ENCODE measurements around the gene DNAH5.

Gene DNAH5

DNA sequence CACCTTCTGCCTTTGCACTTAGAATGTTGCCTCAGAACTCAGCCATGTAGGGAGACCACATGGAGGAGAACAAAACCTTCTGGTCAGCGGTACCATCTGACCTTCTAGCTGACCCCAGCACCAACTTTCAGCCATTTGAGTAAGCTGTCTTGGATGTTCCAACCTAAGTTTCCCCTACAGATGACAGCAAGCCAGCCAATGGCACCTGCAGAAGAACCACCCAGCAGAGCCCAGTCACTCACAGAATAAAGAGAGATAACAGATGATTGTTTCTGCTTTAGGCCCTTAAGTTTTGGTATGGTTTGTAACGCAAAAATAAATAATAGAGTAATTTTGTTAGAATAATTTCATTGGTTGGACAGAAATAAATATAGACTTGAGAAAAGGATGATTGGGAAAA, 10.4 kb downstream of the DNAH5 start:
- no peak for DNase-seq

DNA sequence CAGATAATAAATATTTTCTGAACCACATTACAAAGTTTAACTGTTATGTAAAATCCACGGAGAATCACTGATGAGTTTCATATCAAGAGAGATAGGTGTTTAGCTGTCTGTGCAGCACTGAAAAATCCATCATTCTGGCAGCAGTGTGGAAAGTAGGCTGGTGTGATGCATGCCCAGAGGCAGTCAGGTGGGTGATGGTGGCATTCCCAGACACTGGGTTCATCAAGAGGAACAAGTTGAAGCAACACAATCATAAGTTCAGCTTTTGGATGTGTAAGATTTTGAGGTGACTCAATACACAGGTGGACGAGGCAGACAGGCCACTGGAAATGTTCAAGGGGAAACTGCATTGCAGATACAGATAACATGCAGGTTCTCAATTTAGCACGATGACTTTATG, 11.9 kb downstream of the DNAH5 start:
- DNase-seq, result no peak

DNA sequence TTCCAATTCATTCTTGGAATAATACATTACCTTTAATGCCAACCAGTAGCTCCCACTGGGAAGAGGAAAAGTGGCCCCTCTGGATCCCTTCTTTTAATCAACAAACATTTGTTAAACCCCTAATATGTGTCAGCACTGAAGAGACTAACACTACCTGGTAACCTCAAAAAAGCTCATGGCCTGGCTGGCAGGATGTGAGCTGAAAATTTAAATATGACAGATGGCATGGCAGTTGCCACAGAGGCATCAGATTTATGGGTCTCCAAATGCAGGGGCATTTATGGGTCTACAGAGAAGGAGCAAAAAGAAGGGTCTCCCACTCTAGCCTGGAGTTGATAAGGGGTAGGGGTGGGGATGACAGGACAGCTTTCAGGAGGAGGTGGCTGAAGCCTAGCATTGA, 12.5 kb downstream of the DNAH5 start:
- no peak for DNase-seq

DNA sequence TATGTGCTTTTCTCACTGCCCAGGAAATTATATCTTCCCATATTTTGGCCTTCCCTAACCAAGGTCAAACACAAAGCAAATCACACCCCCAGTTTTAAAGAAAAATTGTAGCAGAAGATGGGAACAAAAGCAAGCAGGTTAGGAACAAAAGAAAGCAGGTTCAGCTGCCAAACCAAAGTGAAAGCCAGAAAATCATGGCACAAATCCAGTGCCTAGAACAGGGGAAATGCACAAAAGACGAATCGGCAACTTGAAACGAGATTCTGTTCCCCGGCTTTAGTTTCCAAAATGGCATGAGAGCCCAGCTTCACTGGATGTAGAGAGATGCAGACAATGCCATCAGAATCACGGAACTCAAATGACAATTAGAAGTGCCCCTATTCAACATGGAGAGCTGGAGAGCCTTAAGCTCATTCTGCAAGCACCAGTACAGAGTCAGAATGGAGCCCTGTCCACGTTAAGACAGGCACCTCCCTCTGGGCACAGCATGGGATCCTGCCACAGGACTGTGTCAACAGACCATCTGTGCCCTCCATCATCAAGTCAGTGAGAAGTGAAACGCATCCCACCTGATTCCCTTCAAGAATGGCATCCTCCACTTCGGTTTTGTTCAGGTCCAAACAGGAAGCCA, 13.8 kb downstream of the DNAH5 start:
- DNase-seq, result peak; percentile 29

DNA sequence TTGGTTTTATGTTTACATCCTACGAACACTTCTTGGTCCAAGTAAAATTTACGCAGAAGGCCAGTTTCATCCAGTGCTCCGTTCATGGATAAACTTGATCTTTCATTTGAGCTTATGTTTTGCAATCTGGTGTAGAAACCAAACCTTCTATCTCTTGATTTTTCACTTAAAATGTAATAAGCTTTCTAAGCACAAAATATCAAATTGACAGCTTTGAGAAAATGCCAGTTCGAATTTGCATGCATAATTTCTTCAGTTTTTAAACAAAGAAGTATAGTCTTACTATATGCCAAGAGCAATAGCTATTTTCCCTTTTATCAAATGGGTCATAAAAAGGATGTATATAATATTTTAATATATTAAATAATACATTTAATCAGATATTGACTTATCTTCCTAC, 17.8 kb downstream of the DNAH5 start:
- no peak for DNase-seq

DNA sequence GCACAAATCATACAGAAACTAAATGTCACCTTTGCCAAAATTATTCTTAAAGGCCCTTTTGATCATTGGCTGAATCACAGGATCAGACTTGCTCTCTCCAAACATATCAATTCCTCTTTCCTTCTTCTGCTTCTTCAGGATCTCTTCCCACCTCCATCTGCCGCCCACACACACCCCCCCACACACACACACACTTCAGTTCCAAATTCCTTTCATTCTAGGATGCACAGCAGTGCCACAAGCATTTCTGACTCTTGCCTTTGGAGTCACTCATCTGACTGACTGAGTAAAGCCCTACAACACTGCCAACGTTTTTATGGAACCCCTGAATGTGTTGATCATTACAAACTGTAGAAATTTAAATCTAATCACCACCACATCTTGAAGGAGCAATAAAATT, 22.9 kb downstream of the DNAH5 start:
- DNase-seq, result no peak

DNA sequence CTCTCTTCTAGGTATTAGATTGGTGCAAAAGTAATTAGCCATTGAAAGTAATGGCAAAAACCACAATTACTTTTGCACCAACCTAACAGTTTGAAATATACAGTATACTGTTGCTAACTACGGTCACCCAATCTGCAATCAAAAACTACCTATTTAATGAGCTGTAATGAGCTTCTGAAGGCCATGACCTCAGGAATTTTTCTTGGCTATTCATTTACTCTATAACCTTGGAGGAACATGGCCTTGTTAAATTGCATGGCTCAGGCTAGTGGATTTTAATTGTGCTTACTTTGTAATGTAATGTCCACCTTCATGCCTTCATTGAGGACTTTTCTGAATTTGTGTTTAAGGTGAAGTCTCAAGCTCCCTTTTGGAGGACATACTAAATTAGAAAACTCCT, 24.7 kb downstream of the DNAH5 start:
- DNase-seq, result no peak

DNA sequence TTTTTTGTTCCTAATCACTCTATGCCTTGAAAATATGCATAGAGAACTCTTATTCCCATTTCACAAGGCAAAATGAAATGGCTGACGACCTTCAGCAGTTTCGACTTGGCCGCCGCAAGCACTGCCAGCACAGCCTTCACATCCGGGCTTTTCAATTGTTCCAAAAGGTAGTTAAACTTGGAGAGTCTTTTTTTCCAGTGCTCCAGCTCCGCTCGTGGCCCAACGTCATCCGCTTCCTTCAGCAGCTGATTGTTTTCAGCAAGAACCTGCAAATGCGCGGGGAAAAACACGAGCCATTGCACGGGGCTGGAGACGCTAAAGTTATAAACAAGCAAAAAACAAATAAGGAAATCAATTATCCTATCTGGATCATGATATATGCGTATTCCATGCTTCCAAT, 25.4 kb downstream of the DNAH5 start:
- DNase-seq, result no peak

DNA sequence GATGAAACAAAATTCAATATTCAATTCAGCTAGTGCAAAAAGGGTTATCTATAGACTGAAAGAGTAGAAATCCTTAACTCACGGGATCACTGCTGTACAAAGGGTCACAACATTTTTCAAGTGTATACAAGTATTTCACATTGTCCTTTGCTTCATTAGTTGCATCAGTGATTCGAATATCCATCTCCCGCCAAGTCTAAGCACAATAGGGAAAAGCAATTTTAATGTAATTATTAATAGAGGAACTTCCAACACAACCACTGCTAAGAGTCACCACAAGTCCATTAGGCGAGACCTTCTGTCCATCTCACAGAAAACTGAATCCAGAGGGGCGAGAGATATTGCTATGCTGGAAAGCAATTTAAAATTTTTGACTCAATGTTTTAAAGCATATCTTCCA, 27.4 kb downstream of the DNAH5 start:
- DNase-seq, result no peak

DNA sequence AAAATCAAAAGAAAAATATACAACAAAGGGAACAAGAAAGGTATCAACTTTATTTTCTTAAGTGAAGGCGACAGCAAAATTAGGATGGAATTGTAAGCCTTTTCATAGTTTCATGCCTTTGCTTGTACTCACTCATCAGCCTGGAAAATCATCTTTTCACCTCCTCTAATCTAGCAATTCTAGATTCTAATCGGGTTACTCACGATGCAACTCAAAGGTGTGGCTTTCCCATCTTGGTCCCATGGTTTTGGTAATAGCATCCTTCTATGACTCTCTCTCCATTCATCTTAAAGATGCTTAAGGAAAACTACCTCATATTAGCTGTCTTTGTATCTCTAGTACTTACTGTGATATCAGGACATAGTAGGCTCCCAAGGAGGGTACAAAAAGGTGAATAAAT, 30.5 kb downstream of the DNAH5 start:
- DNase-seq, result no peak

DNA sequence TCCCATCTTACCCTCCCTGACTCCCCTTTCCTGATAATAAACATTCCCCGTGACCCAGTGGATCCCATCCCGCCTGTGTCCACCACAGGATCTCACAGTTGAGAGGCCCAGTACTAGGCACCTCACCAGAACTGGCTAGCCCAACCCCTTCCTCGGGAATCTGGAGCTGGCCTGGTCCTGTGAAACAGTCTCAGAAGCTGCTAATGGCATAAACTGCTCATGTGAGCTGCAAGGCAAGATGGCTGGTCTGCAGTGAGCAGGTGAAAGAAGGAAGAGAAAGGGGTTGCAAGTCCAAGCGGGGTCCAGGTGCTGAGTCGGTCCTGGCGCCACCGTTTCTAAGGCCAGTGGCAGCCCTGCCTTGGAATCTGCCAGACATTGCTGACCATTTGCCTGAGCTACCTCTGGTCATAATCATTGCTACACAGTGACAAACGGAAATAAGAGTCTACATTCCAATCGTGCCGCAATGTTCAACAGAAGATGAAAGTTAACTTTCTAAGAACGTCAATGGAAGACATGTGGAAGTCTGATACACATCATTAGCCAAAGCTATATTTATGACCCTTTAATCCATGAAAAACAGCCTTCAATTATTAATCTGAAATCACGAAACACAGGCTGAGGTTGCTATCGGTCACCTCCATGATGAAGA, 33.7 kb downstream of the DNAH5 start:
- DNase-seq, result no peak

DNA sequence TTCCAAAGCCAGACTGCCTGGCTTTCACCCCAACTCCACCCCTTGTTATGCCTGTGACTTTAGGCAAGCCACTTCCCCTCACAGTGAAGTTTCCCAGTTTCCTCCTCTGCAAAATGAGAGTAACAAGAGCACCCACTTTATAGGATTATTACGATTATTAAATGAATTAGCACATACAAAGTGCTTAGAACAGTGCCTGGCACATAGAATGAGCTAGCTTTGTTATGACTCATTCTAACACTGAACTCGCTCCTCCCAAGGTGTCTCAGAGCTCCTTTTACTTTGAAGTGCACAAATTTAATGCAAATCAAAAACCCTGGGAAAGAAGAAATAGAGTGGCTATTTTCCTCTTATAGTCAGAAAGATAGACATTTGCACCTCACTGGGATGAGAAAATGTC, 34.3 kb downstream of the DNAH5 start:
- DNase-seq, result no peak

DNA sequence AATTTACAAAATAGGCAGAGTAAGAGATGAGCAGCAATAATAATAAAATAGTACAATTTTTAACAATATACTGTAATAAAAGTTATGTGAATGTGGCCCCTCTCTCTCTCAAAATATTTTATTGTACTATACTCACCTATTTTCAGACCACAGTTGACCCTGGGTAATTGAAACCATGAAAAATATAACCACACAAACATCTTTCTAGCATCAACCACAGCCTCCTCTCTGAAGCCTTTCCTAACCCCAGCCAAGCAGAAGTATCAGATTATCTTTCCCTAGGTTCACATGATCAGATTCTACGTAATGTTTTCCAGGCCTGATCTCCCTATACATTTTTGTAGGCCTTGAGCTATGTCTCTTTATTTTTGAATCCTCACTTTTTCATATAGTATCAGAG, 35.2 kb downstream of the DNAH5 start:
- no peak for DNase-seq

DNA sequence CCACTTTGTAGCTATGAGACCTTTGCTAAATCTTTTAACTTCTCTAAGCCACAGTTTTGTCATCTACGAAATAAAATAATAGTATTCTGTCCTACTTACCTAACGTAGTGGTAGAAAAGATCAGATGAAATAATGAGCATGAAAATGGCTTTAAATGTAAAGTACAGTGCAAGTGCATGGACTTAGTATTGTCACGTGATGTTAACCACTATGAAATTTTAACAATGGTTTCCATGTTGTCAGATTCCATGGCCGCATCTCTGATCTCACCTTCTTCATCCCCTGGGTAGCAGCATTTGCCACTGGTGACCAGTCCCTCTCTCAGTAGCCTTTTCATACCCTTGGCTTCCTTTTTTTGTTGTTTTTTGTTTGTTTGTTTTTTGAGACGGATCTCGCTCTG, 45.9 kb downstream of the DNAH5 start:
- DNase-seq, result no peak

DNA sequence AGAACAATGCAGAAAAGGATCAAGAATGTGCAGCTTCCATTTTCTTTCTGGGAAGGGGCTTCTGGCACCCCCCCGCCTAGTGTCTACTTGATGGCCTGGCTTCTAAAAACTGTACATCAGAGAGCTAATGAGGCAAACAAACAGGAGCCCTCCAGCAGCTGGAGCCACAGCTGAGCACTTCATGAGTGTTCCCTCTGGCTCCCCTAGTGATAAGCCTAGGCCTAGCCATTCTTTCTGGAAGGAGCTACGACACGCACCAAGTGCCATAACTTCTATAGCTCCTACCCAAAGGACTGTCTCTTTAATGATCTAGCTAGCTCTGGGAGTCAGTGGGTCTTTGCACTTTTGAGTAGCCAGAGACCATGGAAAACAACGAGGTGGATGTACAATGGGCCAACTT, 66.1 kb downstream of the DNAH5 start:
- DNase-seq, result no peak

DNA sequence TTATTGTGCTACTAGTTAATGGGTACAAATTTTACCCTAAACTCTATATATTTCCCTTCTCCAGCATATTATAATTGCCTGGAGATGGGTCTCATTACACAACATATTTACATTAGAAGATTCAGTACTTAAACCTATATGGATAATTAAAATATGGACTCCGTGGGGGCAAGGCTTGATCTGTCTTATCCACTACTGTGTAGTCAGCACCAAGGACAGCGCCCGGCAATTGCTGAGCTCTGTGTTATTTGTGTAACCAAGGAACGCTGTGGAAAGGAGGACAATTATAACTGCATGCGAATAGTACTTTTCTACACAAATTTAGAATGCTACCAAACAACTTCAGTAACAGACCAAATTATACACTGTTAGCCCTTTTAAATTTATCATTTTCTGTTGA, 77.7 kb downstream of the DNAH5 start:
- DNase-seq, result no peak

DNA sequence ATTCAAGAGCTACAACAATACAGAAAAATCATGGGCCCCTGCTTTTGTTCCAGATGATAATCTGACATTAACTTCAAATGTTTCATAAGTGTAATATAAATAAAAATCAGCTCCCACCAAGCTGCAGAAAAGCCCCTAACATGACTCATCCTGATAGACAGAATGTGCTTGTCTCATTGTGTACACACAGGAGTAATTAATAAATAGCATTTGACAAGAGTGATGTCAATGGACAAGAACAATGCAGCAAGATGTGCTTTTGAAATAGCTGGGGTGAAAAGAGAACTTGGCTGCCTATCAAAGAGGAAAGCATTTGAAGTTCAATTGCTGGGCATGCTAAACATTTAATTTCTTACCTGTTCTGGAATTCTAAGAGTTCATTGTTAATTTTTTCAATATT, 79.2 kb downstream of the DNAH5 start:
- DNase-seq, result no peak

DNA sequence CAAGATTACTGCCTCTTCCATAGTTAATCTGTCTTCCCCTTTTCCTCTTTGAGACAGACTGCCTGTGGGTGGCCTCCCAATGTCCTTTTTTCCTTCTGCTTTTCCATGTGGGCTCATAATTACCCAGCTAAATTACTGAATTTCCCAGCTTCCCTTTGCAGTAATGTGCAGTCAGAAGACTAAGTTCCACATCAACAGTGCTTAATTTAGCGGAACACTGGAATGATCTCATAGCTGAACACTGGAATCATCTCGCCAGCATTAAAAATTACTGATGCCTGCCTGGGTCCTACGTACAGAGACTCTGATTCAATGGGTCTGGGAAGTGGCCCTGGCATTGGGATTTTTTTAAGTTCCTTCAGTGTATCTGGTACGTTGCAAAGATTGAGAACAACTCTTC, 84.3 kb downstream of the DNAH5 start:
- no peak for DNase-seq

DNA sequence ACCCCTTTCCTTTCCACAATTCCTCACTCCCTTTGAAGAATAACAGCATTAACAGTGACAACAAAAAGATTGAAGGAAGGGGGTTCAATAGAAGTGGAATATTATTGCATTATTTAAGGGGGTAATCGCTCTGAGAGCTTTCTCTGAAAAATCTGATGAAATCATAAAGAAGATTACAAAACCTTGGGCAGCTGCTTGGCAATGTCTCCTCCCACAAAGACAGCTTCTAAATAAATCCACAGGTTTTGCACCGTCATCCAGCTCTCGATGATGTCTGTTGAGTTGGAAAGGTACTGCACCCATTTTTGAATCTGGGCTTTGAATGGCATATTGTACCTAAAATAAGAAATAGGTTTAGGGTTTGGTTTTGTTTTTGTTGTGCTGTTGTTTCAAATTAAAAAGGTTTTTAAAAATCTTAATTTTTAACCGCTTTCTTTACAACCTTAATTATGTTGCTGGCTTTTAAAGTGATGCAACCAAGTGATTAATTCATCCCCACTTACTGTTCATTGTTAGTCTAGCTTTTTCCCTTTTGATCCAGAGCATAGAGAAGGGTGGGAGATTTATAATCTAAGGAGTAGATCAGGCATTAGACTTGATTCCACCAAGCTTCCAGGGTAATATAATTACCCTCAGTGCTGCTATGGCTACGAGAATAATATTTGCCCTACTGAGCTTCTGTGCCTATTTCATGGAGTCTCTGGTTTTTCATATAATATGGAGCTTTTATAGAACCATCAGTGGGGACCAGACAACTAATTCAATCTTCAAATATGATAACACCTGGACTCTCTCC, 85.0 kb downstream of the DNAH5 start:
- DNase-seq, result no peak

DNA sequence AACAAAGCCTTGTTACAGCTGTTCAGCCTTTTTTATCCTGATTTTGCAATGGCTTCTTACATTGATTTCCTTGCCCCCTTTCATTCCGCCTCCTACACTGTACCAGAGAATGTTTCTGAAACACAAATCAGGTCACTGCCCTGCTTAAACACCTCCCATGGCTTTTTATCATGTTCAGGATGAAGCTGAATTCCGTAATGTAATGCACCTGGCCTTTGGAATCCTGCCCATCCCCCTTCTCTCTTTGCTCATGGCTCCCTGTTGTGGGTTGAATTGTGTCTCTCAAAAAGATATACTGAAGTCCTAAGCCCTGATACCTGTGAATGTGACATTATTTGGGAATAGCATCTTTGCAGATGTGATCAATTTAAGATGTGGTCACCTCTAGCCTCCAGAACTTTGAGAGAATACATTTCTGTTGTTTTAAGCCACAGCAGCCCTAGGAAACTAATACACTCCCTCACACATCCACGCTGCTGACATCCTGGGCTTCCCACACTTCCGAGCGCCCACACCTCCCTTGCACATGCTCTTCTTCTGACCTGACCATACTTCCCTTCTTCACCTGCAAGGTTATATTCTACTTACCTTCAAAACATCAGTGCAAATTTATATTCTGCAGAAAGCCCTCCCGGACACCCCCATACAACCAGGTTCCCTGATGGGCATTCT, 101.2 kb downstream of the DNAH5 start:
- no peak for DNase-seq

DNA sequence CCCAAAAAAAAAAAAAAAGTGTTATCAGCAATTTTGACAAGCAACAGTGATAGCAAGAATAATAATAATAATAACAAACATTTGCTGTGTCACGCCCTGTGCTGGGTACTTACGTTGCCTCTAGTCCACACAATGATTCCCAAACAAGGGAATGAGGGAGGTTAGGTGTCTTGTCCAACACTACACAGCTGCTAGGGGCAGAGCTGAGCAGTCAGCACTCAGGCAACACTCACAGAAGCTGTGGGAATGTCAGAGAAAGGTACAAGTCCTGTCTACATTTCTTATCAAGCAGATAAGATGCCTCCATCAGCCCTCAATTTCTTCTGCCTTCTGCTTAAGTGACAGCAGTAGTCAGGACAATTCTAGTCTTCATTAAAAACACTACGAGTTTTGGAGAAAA, 111.0 kb downstream of the DNAH5 start:
- no peak for DNase-seq

DNA sequence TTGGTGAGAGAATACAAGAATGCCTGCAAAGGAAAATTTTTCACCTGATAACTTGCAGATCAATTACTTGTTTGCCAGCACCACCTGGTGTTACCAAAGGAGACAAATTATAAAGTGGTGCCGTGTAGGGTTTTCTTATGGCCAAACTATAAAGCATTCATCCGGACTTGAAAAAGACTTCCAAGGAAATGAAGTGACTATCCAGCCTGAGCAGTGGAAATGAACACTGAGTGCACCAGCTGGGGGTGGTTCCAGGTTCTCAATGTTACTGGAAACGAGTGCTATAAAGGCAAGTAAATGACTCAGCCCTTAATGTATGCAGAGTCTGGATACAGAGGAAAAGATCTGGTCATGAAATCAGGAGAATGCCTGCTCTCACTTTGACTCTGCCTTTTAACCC, 113.1 kb downstream of the DNAH5 start:
- DNase-seq, result no peak

DNA sequence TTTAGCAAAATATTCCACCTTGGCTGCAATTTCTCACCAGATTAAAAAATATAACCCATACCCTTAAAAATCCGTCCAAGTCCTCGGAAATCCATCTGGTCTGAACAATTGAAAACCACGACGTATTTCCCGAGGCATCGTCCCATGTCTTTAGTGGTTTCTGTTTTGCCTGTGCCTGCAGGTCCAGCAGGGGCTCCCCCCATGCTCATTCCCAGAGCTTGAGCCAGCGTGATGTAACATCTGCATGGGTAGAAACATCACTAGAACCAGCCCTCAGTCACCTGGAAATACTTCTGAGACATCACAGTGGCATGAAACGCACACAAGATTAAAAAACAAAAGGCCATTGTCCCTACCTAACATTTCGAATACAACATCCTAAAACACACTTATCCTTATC, 114.0 kb downstream of the DNAH5 start:
- DNase-seq, result no peak

DNA sequence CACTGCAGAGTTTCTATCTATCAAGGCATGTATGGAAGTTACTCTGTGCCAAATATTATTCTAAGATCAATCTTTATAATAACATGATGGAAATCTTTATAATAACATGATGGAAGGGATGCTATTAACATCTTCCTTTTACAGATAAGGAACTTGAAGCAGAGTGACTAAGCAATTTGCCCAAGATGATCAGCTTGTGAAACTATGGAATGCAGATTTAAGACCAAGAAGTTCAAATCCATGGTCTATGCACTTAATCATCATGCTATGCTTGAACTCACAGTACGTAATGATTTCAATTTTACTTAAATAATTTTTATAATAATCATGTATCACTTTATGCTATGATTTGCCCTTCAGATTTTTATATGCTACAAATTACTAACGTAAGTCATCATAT, 123.1 kb downstream of the DNAH5 start:
- DNase-seq, result no peak

All from NCI-H345 (cell line).